Measurements from ENCODE around the gene UGT1A3.

The UGT1A3 gene

DNA sequence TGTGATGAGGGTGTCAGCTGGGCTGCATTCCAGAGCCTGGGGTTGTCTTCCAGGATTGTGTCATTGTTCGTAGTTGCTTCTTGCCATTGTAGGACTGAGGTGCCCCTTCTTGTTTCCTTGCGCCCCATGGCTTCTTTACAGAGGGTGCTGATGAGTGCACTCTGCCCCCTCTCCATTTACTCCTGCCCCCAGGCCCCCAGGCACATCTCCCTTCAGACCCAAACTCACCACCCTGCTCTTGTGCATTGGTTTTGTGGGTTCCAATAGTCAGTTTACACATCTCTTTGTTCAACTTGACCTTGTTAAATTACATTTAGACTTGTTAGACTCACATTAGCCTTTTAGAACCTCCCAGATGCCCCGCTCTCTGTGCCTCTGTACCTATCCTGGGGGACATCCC is 92.4 kb downstream of the UGT1A3 start:
- no peak for TF ChIP-seq FOXP2 (optimal IDR thresholded peaks at IDR 0.05; ENCODE audit: borderline replicate concordance, extremely low read depth, extremely low read length, insufficient read depth)
- no peak for TF ChIP-seq SIN3A (IDR thresholded peaks at IDR 0.05; ENCODE audit: borderline replicate concordance, insufficient read depth, low read length)
- TF ChIP-seq, protein P1, sequence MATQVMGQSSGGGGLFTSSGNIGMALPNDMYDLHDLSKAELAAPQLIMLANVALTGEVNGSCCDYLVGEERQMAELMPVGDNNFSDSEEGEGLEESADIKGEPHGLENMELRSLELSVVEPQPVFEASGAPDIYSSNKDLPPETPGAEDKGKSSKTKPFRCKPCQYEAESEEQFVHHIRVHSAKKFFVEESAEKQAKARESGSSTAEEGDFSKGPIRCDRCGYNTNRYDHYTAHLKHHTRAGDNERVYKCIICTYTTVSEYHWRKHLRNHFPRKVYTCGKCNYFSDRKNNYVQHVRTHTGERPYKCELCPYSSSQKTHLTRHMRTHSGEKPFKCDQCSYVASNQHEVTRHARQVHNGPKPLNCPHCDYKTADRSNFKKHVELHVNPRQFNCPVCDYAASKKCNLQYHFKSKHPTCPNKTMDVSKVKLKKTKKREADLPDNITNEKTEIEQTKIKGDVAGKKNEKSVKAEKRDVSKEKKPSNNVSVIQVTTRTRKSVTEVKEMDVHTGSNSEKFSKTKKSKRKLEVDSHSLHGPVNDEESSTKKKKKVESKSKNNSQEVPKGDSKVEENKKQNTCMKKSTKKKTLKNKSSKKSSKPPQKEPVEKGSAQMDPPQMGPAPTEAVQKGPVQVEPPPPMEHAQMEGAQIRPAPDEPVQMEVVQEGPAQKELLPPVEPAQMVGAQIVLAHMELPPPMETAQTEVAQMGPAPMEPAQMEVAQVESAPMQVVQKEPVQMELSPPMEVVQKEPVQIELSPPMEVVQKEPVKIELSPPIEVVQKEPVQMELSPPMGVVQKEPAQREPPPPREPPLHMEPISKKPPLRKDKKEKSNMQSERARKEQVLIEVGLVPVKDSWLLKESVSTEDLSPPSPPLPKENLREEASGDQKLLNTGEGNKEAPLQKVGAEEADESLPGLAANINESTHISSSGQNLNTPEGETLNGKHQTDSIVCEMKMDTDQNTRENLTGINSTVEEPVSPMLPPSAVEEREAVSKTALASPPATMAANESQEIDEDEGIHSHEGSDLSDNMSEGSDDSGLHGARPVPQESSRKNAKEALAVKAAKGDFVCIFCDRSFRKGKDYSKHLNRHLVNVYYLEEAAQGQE (IDR thresholded peaks at IDR 0.05; ENCODE audit: insufficient read depth in 1 of 2, low read depth in 2 of 2, low read length in 2 of 2): no peak
- no peak for TF ChIP-seq POLR2AphosphoS5 (IDR thresholded peaks at IDR 0.05; ENCODE audit: low read depth, low read length)
- no peak for TF ChIP-seq TAF1 (IDR thresholded peaks at IDR 0.05; ENCODE audit: borderline replicate concordance, insufficient read depth, low read length)

DNA sequence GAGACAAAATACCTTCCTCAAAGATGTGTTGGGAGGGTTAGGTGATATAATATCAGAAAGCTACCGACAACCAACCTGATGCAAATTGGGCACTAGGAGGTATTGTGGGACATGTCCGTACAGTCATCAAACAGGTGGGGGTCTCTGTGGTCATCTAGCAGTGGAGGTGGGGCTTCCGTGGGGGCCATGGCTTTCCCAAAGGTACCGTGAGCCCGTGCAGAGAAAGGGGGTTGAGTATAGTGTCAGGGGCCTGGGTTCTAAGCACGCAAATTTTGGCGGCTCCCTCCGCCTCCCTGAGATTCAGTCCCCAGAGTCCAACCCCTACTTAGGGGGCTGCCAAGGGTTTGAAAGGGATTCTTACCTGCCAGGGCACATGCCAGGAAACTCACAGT is 92.9 kb downstream of the UGT1A3 start:
- TF ChIP-seq POLR2AphosphoS5 (IDR thresholded peaks at IDR 0.05; ENCODE audit: low read depth, low read length) (no peak), SIN3A (IDR thresholded peaks at IDR 0.05; ENCODE audit: borderline replicate concordance, insufficient read depth, low read length) (no peak), TAF1 (IDR thresholded peaks at IDR 0.05; ENCODE audit: borderline replicate concordance, insufficient read depth, low read length) (no peak), FOXP2 (optimal IDR thresholded peaks at IDR 0.05; ENCODE audit: borderline replicate concordance, extremely low read depth, extremely low read length, insufficient read depth) (no peak)
- TF ChIP-seq, protein P1 (IDR thresholded peaks at IDR 0.05; ENCODE audit: insufficient read depth in 1 of 2, low read depth in 2 of 2, low read length in 2 of 2): no peak

DNA sequence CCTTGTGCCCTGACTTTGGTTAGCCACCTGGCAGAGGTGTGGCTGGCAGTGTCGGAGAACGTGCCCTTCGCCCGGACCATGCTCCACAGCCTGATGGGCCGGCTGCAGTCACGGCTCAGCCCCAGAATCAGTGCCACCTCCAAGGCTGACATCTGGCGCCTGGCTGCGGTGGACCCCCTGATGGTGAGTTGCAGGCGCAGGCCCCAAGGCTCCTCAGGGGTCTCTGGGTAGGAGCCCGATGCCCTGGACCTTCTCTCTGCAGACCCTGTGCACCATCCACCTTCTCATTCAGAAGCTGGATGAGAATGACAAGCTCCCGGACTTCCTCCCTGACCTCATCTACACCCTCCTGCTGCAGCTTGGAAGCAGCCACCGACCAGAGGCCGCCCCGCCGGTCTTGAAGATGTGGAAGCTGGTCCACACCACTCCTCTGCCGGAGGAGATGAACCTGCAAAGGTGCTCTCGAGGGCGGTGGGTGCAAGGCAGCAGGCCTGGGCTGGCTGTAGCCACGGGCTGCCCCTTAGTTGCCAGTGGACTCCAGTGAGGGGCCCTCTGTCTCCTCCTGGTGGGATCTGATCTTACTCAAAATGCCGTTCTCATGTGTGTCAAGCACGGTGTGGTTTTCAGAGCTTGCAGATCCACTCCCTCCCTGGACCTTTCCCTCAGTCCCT is 93.4 kb downstream of the UGT1A3 start:
- TF ChIP-seq SIN3A (IDR thresholded peaks at IDR 0.05; ENCODE audit: borderline replicate concordance, insufficient read depth, low read length) (no peak), POLR2AphosphoS5 (IDR thresholded peaks at IDR 0.05; ENCODE audit: low read depth, low read length) (no peak), TAF1 (IDR thresholded peaks at IDR 0.05; ENCODE audit: borderline replicate concordance, insufficient read depth, low read length) (no peak), FOXP2 (optimal IDR thresholded peaks at IDR 0.05; ENCODE audit: borderline replicate concordance, extremely low read depth, extremely low read length, insufficient read depth) (no peak)
- TF ChIP-seq, protein P1 (IDR thresholded peaks at IDR 0.05; ENCODE audit: insufficient read depth in 1 of 2, low read depth in 2 of 2, low read length in 2 of 2): no peak
